ENCODE measurements around the gene TMEM132D. TPM values are rescaled to one million over a fixed set of nuclear protein-coding genes. Genes with fewer than 3 reads are reported as not detected.

Gene TMEM132D
- total RNA-seq, 2 donors from 2014 or later, result under 0.01 to 0.26 TPM

- Histone ChIP-seq H3K27me3 (no peaks in the 10 kb centered on the region), H3K36me3 (replicated peaks in 1 of 2; ENCODE audit: insufficient read depth in 1 of 2, low read depth in 2 of 2) (no peaks in the 10 kb centered on the region), H3K9me3 (no peaks in the 10 kb centered on the region), H3K4me1 (no peaks in the 10 kb centered on the region), H3K27ac (no peak overlapping the region), H3K4me3 (no peak overlapping the region)
- intact Hi-C loops (cut with DNase I), result no loop called here
- ATAC-seq (no peak), DNase-seq (no peak)
- TF ChIP-seq, protein P1, sequence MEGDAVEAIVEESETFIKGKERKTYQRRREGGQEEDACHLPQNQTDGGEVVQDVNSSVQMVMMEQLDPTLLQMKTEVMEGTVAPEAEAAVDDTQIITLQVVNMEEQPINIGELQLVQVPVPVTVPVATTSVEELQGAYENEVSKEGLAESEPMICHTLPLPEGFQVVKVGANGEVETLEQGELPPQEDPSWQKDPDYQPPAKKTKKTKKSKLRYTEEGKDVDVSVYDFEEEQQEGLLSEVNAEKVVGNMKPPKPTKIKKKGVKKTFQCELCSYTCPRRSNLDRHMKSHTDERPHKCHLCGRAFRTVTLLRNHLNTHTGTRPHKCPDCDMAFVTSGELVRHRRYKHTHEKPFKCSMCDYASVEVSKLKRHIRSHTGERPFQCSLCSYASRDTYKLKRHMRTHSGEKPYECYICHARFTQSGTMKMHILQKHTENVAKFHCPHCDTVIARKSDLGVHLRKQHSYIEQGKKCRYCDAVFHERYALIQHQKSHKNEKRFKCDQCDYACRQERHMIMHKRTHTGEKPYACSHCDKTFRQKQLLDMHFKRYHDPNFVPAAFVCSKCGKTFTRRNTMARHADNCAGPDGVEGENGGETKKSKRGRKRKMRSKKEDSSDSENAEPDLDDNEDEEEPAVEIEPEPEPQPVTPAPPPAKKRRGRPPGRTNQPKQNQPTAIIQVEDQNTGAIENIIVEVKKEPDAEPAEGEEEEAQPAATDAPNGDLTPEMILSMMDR (IDR thresholded peaks at IDR 0.05), result no peak
- TF ChIP-seq POLR2A (IDR thresholded peaks at IDR 0.05), result no peak
- 73 to 76% methylated on average over 2 of the region's 2 CpGs for WGBS, 2 donors
These were observed 186.4 kb downstream of the TMEM132D start for GRCh38 chr12:129717438-129717837.

- H3K36me3 ChIP-seq (replicated peaks in 1 of 2; ENCODE audit: insufficient read depth in 1 of 2, low read depth in 2 of 2), result no peaks in the 10 kb centered on the region
- intact Hi-C loops (cut with DNase I), result no loop called here
- ATAC-seq (no peak), DNase-seq (no peak)
- 72% methylated on average over 9 of the region's 9 CpGs for WGBS, 2 donors
- no peaks in the 10 kb centered on the region for H3K4me1 ChIP-seq
- H3K27me3 ChIP-seq, result no peaks in the 10 kb centered on the region
- no peak overlapping the region for H3K27ac ChIP-seq
- H3K9me3 ChIP-seq, result no peaks in the 10 kb centered on the region
- TF ChIP-seq, protein P1 (IDR thresholded peaks at IDR 0.05), result no peak
- no peak for TF ChIP-seq POLR2A (IDR thresholded peaks at IDR 0.05)
- H3K4me3 ChIP-seq, result no peak overlapping the region
These were observed 187.0 kb downstream of the TMEM132D start for GRCh38 chr12:129716825-129717224.

DNA sequence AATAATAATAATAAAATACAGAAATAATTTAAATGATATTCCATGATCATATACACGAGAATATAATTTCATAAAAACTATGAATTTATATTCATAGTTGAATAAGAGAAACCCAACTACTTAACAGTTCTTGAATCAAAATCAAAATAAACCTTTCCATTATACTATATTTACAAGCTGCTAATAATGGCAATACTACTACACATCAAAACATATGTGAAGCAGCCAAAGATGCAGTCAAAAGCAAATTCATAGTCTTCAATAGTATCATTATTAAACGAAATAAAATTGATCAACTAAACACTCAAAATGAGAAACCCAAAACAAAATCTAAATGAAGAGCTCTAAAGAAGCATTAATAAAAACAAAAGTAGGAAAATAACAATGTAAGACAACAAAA, 197.1 kb downstream of the TMEM132D start:
- Histone ChIP-seq H3K9me3 (no peaks in the 10 kb centered on the region), H3K36me3 (replicated peaks in 1 of 2; ENCODE audit: insufficient read depth in 1 of 2, low read depth in 2 of 2) (no peaks in the 10 kb centered on the region), H3K27ac (no peak overlapping the region), H3K27me3 (no peaks in the 10 kb centered on the region), H3K4me1 (no peaks in the 10 kb centered on the region), H3K4me3 (no peak overlapping the region)
- ATAC-seq, result no peak
- TF ChIP-seq POLR2A (IDR thresholded peaks at IDR 0.05), result no peak
- TF ChIP-seq, protein P1 (IDR thresholded peaks at IDR 0.05), result no peak
- 46 to 54% methylated on average over 2 of the region's 2 CpGs for WGBS, 2 donors
- DNase-seq, result no peak
- intact Hi-C loops (cut with DNase I), result no loop called here

DNA sequence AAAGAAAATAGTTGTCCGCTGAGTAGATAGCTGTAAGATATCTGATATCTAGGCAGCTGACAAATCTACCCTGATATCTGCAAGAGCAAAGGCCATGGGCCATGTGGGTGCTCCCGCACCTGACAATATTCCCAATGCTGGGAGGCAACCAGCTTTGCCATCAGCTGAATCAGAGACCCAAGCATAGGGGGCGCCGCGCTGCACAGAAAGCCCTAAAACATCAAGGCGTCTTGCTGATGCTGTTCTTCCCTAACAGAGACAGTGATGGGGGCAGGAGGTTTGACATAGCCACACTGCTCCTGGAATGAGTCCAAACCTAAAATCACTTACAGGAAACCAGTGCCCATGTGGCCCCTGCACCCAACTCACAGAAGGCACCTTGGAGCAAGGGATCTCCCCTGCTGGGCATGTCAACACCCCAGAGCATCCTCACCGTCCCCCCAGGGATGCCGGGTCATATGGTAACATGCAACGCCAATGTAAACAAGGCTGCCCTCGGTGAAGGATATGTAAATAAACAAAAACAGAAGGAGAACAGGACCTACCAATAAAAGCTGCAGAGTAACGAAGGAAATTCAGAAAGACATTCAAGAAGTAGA, 199.5 kb downstream of the TMEM132D start:
- WGBS, 2 donors, result 27 to 43% methylated on average over 11 of the region's 11 CpGs
- no peak for DNase-seq
- intact Hi-C loops (cut with DNase I), result no loop called here
- H3K36me3 ChIP-seq (replicated peaks in 1 of 2; ENCODE audit: insufficient read depth in 1 of 2, low read depth in 2 of 2), result no peaks in the 10 kb centered on the region
- H3K9me3 ChIP-seq, result no peaks in the 10 kb centered on the region
- H3K4me1 ChIP-seq, result no peaks in the 10 kb centered on the region
- no peak for ATAC-seq
- H3K27me3 ChIP-seq, result no peaks in the 10 kb centered on the region
- H3K4me3 ChIP-seq, result no peak overlapping the region
- no peak overlapping the region for H3K27ac ChIP-seq
- TF ChIP-seq POLR2A (IDR thresholded peaks at IDR 0.05), result no peak
- TF ChIP-seq, protein P1 (IDR thresholded peaks at IDR 0.05), result no peak

- Histone ChIP-seq H3K27me3 (no peaks in the 10 kb centered on the region), H3K9me3 (no peaks in the 10 kb centered on the region), H3K4me1 (no peaks in the 10 kb centered on the region), H3K4me3 (no peak overlapping the region), H3K36me3 (replicated peaks in 1 of 2; ENCODE audit: insufficient read depth in 1 of 2, low read depth in 2 of 2) (no peaks in the 10 kb centered on the region), H3K27ac (no peak overlapping the region)
- ATAC-seq (no peak), DNase-seq (no peak)
- TF ChIP-seq, protein P1 (IDR thresholded peaks at IDR 0.05), result no peak
- TF ChIP-seq POLR2A (IDR thresholded peaks at IDR 0.05), result no peak
- intact Hi-C loops (cut with DNase I), result no loop called here
- WGBS, 2 donors, result 58 to 71% methylated on average over 9 of the region's 9 CpGs
These were observed 202.2 kb downstream of the TMEM132D start for GRCh38 chr12:129701631-129702101.

Data from body of pancreas (tissue), 4 donors.